ENCODE results near the gene TNS3.

Gene TNS3

DNA sequence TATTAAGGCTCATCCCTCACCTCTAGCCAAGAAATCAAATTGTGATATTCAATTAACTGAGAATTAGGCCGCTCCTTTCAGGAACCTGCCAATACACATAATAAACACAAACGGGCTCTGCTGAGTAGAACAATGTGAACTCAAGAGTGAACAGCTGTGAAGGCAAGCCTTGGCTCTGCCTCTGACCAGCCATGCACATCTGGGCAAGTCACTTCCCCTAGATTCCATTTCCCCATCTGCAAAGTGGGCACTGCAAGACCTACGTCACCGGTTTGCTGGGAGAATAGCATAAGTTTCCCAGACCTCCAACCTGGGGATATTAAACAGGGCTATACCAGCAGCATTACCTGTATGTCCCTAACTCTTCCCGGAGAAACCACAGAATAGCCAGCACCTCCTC lies 355.2 kb downstream of the TNS3 start:
- DNase-seq (ENCODE audit: low read depth in 2 of 2), result no peak

DNA sequence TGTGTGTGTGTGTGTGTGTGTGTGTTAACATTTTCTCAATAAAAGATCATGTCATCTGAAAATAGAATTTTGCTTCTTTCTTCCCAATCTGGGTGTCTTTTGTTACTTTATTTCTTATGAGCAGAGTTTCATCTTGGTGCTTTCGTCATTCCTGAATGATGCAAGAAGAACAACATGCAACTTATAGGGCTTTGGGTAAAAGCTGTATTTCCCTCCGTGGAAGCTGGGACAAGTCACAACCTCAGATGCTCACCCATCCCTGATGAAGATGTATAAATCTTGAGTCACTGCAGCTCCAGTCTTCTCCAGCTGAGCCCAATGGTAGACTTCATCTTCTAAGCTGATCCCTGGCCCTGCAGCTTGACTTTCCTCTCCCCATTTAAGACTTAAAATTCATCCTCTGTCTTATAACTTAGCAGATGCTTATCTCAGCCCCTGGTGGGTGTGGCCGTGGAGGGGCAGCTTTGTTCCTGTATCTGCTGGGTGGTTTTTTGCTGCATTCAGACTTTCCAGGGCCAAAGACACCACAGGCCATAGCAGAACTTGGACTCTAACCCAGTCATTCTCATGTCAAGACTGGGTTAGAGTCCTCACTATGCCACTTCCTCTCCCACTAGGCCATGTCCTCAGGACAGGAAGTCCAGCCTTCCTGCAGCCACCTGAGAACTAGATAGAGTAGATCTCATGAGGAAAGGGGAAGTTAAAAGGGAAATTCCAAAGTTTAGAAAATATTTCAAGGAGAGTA lies 356.4 kb downstream of the TNS3 start:
- DNase-seq (ENCODE audit: low read depth in 2 of 2), result no peak
